WI38 (cell line): ENCODE measurements around the gene BTBD6.

ENCODE experiments used
- H3K4me3 ChIP-seq: 2 replicates; pipeline ENCODE4 v1.5.1; 2011; ENCODE audit warnings: low read depth, mild to moderate bottlenecking, control low read depth, low read length
- CTCF ChIP-seq: IDR thresholded peaks from 2 replicates; pipeline ENCODE4 v1.5.1; 2012; ENCODE audit warnings: low read depth, mild to moderate bottlenecking, control low read depth, low read length

The BTBD6 gene

GRCh38 chr14:105216490-105217247, 31.7 kb upstream of the BTBD6 start:
- no peak for TF ChIP-seq CTCF

GRCh38 chr14:105217774-105218173, 30.6 kb upstream of the BTBD6 start:
- H3K4me3 ChIP-seq, result no peak overlapping the region
- TF ChIP-seq CTCF, result no peak

More at GRCh38 chr14:105216490-105217247, 31.7 kb upstream of the BTBD6 start:
- H3K4me3 ChIP-seq, result no peak overlapping the region

GRCh38 chr14:105218611-105219010, 29.7 kb upstream of the BTBD6 start:
- no peak for TF ChIP-seq CTCF
- no peak overlapping the region for H3K4me3 ChIP-seq

- TF ChIP-seq CTCF, result no peak
- no peak overlapping the region for H3K4me3 ChIP-seq
Measured at GRCh38 chr14:105219043-105219612, 29.2 kb upstream of the BTBD6 start.

- H3K4me3 ChIP-seq, result no peak overlapping the region
- TF ChIP-seq CTCF, result no peak
Measured at GRCh38 chr14:105219753-105220152, 28.6 kb upstream of the BTBD6 start.

GRCh38 chr14:105220699-105221597, 27.4 kb upstream of the BTBD6 start:
- TF ChIP-seq CTCF, result no peak
- no peak overlapping the region for H3K4me3 ChIP-seq
